Measurements from ENCODE around the gene ANKS4B.

DNA sequence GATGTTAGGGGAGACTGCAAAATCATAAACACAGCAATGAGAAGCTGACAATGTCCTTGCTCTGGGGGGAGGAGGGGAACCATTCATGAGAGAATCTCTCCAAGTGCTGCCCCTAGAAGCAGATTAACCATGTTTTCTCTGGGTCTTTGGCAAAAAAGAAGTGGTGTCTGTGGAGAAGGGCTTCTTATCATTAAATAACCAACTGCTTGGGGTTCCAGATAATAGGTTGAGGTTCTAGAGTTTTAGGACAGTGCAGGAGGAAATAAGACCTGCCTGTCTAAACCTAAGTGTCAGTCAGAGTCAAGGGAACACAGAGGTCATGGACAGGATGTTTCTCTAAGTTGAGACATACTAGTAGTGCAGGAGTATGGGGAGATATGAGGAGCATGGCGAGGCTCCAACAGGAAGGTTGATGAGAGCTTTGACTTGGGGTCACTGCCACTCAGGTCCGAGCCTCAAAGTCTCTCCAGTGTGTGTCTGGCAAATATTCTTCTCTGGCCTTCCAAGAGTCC, 5.1 kb upstream of the ANKS4B start:
- no peak for TF ChIP-seq POLR2A (IDR thresholded peaks at IDR 0.05; ENCODE audit: low read length)
- TF ChIP-seq GATA1 (IDR thresholded peaks at IDR 0.05; ENCODE audit: low read depth, low read length) = no peak
